ENCODE data around the gene CAMK1D.

Gene CAMK1D

GRCh38 chr10:12661671-12662070, 312.3 kb downstream of the CAMK1D start:
- DNase-seq = no peak

DNA sequence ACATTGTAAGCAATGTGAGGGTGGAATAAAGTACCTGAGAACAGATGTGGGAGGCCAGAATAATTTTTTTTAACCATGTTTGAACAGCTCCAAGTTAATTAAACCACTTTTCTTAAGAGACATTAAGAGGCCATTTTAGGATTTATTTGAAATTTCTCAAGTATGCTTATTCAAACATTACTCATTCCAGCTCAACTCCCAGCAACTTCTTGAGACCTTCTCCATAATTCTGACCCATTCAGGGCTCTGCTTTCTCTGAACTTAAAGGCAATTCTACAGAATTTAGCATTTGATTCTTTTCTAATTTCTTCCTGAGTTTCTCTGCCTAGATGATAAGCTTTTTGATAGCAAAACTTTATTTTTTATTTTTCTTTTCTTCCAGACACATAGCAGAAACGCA, 314.5 kb downstream of the CAMK1D start:
- DNase-seq = no peak

- no peak for DNase-seq
Observed at GRCh38 chr10:12665501-12665900, 316.2 kb downstream of the CAMK1D start.

- DNase-seq = no peak
Observed at GRCh38 chr10:12667052-12667451, 317.7 kb downstream of the CAMK1D start.

DNA sequence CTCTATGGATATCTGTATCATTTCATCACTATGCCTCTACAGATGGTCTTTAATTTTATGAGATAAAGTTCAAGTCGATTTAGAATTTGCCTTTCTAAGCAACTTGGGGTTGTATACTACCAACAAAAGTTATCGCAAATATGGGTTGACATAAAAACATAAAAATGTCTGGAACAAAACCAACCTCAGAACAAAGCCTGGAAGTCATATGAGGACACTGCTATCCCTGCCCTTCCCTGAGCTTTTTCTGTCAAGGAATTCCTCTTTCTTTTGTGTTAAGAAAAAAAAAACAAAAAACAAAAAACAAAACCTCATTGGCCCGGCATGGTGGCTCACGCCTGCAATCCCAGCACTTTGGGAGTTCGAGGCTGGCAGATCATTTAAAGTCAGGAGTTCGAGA, 319.3 kb downstream of the CAMK1D start:
- no peak for DNase-seq

DNA sequence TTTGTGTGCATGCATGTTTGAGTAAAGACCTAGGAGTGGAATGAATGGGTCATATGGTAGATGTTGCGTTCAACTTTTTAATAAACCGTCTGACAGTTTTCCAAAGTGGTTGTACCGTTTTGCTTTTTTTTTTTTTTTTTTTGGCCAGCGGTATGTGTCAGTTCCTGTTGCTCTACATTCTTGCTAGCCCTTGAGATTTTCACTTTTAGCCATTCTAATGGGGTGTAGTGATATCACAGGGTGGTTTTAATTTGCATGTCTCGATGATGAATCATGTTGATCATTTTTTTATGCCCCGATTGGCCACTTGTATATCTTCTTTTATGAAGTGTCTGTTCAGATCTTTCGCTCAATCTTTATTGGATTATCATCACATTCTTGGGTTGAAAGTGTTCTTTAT, 320.7 kb downstream of the CAMK1D start:
- DNase-seq = peak; percentile 10

DNA sequence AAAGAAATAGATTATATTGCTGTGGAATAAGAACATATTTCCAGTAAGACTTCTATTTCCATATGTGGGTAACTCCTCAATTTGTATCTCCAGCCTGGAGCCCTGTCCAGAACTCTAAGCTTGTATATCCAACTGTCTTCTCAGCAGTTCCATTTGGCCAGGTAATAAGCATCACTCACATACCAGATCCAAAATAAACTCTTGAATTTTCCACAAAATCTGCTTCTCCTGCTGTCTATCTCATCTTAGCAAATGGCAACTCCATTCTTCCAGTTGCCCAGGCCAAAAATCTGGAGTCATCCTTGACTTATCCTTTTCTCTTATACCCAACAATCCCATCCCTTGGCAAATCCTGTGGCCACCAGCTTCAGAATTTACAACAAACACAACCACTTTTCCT, 325.8 kb downstream of the CAMK1D start:
- DNase-seq = no peak

DNA sequence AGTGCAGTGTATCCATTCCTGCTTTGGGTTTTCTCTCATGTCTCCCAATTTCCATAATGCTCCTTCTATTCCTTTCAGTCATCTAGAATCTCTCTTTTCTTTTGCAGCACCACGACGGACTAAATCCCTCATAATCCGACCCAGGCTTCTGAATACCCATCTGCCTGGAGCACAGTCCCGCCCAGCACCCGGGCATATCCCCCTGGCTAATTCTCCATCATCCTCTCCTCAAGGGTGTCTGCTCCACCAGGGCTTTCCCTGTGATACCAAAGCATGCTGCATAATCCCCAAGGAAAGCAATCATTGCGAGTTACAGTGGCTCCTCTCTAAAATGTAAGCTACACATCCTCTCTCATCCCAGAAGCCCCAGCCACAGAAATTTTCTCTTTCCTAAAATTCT, 330.3 kb downstream of the CAMK1D start:
- DNase-seq = no peak

- DNase-seq = no peak
Observed at GRCh38 chr10:12681252-12681651, 331.9 kb downstream of the CAMK1D start.

- DNase-seq = no peak
Observed at GRCh38 chr10:12684784-12685183, 335.4 kb downstream of the CAMK1D start.

DNA sequence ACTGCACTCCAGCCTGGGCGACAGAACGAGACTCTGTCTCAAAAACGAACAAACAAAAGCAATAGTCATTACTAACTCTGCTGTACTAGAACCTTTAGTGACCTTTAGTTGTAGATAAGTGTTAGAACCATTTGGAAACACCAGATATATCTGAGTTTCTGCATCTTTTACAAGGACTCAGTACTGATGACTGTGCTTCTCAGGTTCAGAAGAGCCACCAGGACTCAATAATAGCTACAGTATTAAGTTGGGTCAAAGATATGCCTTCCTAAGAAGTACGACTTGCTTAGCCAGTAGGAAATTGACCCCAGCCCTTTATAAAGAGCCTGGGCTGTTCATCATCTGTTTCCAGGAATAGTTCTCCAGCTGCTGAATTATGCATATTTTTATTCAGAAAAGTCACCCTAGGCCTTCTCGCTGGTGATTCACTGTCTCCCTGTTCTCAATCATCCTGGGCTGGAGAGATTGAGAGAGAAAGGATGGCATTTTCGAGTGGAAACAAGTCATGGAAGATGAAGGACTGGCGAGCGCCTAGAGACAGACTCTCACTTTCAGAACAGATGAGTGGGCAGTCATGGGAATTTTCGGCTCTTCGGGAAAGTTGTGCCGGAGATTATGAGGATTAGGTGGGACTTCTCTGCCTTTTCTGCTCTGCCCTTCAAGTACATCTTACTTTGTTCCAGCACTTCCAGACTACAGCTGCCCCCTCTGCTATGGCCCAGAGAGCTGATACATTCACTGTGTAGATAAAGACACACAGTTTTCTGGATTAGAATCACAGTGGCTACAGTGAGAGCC, 336.1 kb downstream of the CAMK1D start:
- DNase-seq = peak; percentile 14

GRCh38 chr10:12687996-12688395, 338.6 kb downstream of the CAMK1D start:
- DNase-seq = no peak

DNA sequence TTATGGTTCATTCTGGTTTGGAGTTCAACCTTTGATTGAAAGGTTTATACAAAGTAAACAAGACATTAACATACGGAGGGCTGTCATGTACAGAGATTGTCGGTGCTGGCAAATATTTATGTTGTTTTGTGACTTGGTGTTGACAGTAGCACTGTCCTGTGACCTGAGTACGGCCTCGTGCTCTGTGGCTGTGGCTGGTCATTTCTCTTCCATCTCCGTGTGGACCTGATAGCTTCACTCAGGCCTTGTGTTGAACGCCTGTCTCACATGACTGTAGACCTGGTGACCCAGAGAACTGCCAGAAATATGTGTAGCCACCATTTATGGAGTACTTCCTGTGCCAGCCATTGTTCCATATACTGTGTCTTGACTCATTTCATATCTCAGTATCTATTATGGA, 340.5 kb downstream of the CAMK1D start:
- no peak for DNase-seq

- no peak for DNase-seq
Observed at GRCh38 chr10:12690525-12691126, 341.3 kb downstream of the CAMK1D start.

DNA sequence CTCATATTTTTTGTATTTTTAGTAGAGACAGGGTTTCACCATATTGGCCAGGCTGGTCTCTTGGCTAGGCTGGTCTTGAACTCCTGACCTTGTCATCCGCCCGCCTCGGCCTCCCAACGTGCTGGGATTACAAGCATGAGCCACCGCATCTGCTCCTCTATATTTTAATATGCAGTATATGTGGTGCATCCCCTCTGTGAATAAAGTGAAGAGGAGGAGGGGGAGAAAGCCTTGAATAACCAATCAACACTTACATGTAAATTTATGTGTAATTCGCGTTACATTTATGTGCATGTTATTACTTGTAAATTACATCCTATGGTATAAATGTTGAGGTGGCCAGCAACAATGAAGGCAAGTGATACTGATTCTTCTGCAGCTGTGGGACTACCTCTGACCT, 342.2 kb downstream of the CAMK1D start:
- no peak for DNase-seq

DNA sequence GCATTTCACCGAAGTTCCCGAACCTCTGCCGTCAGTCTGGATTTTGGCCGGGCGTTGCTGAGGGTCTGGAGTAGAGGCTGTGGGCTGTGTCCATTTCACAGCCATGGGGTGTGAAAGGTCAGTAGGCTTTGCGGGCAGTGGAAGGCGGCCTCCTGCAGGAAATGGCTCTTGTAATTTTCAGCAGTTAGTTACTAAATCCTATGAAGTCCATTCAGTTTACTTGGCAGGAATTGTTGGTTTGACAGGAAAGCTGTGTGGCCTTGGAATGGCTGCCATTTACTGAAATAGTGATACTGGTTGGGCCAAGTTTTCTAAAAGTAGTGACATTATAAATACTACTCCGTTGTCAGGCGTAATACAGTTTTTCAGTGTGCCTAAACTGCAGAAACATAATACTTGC, 348.4 kb downstream of the CAMK1D start:
- no peak for DNase-seq

DNA sequence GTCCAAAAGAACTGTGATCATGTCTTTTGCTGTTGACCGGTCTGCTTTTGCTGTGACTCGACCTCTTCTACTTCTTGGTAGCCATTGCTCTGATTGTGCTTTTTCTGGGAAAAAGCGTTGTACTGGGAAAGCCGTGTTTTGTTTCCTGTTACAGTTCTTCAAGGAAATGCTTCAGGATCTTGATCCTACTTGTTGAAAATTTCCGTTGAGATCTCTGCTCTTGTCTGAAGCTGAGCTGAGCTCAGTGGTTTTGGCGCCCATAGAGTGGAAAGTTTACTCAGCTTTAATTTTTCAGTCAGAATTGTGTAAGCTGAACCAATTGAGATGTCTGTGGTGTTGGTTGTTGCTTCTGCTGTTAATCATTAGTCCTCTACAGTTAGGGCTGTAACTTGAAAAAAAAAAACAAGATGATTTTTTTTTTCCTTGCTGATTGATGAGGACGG, 349.9 kb downstream of the CAMK1D start:
- DNase-seq = peak; percentile 38

DNA sequence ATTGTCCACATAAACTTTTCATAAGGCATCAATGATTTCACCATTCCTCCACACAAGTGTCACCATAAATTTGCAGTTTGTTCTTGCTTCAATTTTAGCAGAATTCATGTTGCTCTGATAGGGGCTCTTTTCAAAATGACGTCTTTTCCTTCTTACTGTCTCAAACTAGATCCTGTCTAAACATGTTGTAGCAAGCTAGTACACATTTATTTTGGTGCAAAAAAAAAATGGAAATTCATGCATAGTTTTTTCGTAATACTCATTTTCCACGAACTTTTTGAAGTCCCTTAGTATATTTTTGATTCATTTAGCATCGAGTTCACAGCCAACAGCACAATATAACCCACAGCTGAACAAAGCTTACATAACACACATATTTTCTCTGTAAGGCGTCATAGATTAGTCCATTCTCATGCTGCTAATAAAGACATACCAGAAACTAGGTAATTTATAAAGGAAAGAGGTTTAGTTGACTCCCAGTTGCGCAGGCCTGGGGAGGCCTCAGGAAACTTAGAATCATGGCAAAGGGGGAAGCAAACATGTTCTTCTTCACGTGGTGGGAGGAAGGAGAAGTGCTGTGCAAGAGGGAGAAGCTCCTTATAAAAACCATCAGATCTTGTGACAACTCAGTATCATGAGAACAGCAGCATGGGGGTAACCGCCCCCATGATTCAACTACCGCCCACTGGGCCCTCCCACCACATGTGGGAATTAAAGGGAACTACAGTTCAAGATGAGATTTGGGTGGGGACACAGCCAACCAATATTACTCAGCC, 350.6 kb downstream of the CAMK1D start:
- no peak for DNase-seq

GRCh38 chr10:12700557-12700874, 351.2 kb downstream of the CAMK1D start:
- DNase-seq = no peak

DNA sequence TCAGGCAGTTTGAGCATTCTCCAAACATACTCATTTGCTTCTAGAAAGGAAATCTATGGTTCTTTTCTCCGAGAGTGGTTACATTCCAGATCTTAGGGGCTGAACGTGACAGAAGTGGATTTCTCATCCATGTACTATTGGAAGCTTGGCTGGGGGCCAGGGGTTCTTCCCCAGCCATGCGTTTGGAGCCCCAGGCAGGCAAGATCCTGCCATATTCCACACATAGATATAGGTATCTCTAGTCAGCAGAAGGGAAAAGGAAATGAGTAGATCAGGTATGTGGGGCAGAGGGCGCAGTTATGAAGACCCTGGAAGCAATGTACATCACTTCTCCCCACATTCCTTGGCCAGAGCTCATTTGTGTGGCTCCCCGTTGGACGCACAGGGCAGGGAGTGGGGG, 352.3 kb downstream of the CAMK1D start:
- peak; percentile 73 for DNase-seq

DNA sequence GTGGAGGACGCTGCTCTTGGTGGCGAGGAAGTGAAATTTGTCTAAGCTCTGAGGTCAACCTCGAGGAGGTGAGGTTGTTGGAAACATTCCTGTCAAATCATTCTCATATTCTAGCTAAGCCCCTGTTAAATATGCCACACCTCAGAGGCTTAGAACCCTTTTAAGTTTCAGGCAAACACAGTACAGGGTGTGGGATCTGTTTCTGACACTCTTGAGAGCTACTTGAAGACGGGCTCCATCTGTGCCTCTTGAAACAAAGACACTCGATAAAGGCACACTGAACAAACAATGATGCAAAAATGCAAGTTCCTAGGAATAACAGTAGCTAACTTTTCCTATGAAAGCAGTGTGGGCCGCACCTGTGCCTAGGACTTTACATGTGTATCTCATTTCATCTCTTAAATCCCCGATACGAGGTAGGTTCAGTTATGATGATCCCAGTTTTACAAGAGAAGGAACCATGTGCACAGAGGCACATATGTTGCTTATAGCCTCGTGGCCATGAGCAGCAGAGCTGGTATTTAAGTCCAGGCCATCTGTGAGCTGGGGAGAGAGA, 352.9 kb downstream of the CAMK1D start:
- DNase-seq = no peak

DNA sequence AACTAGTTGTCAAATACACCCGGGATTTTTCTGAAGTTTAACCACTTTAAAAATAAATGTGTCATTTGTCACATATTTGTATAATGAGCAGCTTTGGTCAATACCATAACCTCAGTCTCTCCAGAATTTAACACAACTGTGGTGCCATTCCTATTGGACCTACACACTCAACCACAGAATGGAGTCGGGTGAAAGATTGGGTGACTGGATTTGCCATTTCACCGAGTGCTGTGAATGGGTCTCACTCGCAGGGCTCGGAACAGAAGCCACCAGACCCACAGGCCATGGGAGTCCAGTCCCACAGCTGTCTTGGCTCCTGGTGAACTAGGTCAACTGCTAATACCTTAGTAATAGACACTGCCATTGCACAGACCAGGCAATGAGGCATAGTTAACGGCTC, 353.8 kb downstream of the CAMK1D start:
- peak; percentile 59 for DNase-seq

- peak; percentile 87 for DNase-seq
Observed at GRCh38 chr10:12703813-12704212, 354.5 kb downstream of the CAMK1D start.

Measured in fibroblast of skin of scalp (primary cell).